PC-3 (cell line): ENCODE measurements around the gene ATG2A. TPM values are rescaled to one million over a fixed set of nuclear protein-coding genes. Genes with fewer than 3 reads are reported as not detected.
A peak's percentile ranks its signal among the peaks of the same experiment; 100 is the strongest.

Experiments
- ATAC-seq: fragments of 200-7000 bp; cut with Tn5 transposase; 2 replicates; pipeline ENCODE4 v1.9.1; 2020; ENCODE audit warnings: mild to moderate bottlenecking, moderate library complexity
- BruUV-seq: library from RNA; stranded (reverse); fragments of 400-500 nt; replicated peaks from 2 replicates; lab custom pipeline; 2021; lab: Mats Ljungman, UMichigan
- CTCF ChIA-PET: fragments of 300-600 bp; sonication (Branson Sonifier 250); formaldehyde crosslinking; loops from one replicate; lab custom pipeline; 2022; ENCODE audit warnings: antibody characterized with exemption; lab: Charles Lee
- POLR2A ChIA-PET: fragments of 300-600 bp; sonication (Branson Sonifier 250); formaldehyde crosslinking; loops from one replicate; lab custom pipeline; 2022; ENCODE audit warnings: antibody characterized with exemption; ENCODE audit not compliant: unreplicated experiment; lab: Charles Lee
- DNase-seq: peaks from one replicate; pipeline ENCODE4 v3.0.0-alpha.2; 2015
- H2AFZ ChIP-seq: fragments of 300-600 bp; sonication (generic); 2 replicates; pipeline ENCODE4 v1.6.0; 2016; ENCODE audit warnings: antibody characterized with exemption, low read length
- H3F3A ChIP-seq: fragments of 300-600 bp; sonication (generic); one replicate; pipeline ENCODE4 v1.6.0; 2017; ENCODE audit warnings: antibody characterized with exemption, low read length, control low read depth, mild to moderate bottlenecking; ENCODE audit not compliant: unreplicated experiment
- H3K27ac ChIP-seq: fragments of 300-600 bp; sonication (generic); 2 replicates; pipeline ENCODE4 v1.5.1; 2016; ENCODE audit warnings: mild to moderate bottlenecking, low read length
- H3K27me3 ChIP-seq: fragments of 300-600 bp; sonication (generic); 2 replicates; pipeline ENCODE4 v1.6.1; 2016; ENCODE audit warnings: low read length, mixed read lengths
- H3K36me3 ChIP-seq: fragments of 300-600 bp; sonication (generic); 2 replicates; pipeline ENCODE4 v1.6.1; 2016; ENCODE audit warnings: low read depth, mixed run types, low read length, mixed read lengths
- H3K4me1 ChIP-seq: fragments of 300-600 bp; sonication (generic); 2 replicates; pipeline ENCODE4 v1.5.1; 2016; ENCODE audit warnings: low read length; ENCODE audit not compliant: insufficient read depth
- H3K4me2 ChIP-seq: fragments of 300-600 bp; sonication (generic); 2 replicates; pipeline ENCODE4 v1.6.0; 2016; ENCODE audit warnings: low read length
- H3K4me3 ChIP-seq: fragments of 300-600 bp; sonication (generic); 2 replicates; pipeline ENCODE4 v1.5.1; 2016; ENCODE audit warnings: mild to moderate bottlenecking, low read length, mixed read lengths
- H3K79me2 ChIP-seq: fragments of 300-600 bp; sonication (generic); 2 replicates; pipeline ENCODE4 v1.6.1; 2017; ENCODE audit warnings: low read length, mixed read lengths
- H3K9ac ChIP-seq: fragments of 300-600 bp; sonication (generic); 2 replicates; pipeline ENCODE4 v1.6.0; 2016; ENCODE audit warnings: mild to moderate bottlenecking, low read length
- H3K9me2 ChIP-seq: fragments of 300-600 bp; sonication (generic); replicated peaks from 2 replicates; pipeline ENCODE4 v1.6.1; 2016; ENCODE audit warnings: mixed run types, low read length, mixed read lengths
- H3K9me3 ChIP-seq: fragments of 300-600 bp; sonication (generic); 2 replicates; pipeline ENCODE4 v1.6.1; 2016; ENCODE audit warnings: low read length, mixed read lengths
- H4K20me1 ChIP-seq: fragments of 300-600 bp; sonication (generic); 2 replicates; pipeline ENCODE4 v1.6.1; 2016; ENCODE audit warnings: low read length, mixed read lengths
- EZH2 ChIP-seq: fragments of 300-600 bp; sonication (generic); IDR thresholded peaks from one replicate; pipeline ENCODE4 v1.6.1; 2017; ENCODE audit warnings: antibody characterized with exemption, mild to moderate bottlenecking, low read length; ENCODE audit not compliant: unreplicated experiment
- EZH2phosphoT487 ChIP-seq: fragments of 300-600 bp; sonication (generic); IDR thresholded peaks from 2 replicates; pipeline ENCODE4 v1.6.1; 2018; ENCODE audit warnings: mild to moderate bottlenecking, antibody characterized with exemption, low read length, borderline replicate concordance
- intact Hi-C: fragments of 100-400 bp; cut with micrococcal nuclease; formaldehyde crosslinking; loops from 2 replicates; pipeline ENCODE4 v1.9.0; 2023
- total RNA-seq: library from RNA; depleted of rRNA; stranded (reverse); fragments of >200 nt; gene quantifications from 2 replicates; pipeline ENCODE4 v1.2.3, GENCODE V29; 2014
- TF ChIP-seq, protein P1 (sequence below): fragments of 300-600 bp; sonication (generic); conservative IDR thresholded peaks from 2 replicates; pipeline ENCODE4 v1.5.1; 2017; ENCODE audit warnings: antibody characterized with exemption, low read depth, mild to moderate bottlenecking, low read length

ATG2A gene
- total RNA-seq, 1 experiment from 2014 or later, result 45.6 TPM

DNA sequence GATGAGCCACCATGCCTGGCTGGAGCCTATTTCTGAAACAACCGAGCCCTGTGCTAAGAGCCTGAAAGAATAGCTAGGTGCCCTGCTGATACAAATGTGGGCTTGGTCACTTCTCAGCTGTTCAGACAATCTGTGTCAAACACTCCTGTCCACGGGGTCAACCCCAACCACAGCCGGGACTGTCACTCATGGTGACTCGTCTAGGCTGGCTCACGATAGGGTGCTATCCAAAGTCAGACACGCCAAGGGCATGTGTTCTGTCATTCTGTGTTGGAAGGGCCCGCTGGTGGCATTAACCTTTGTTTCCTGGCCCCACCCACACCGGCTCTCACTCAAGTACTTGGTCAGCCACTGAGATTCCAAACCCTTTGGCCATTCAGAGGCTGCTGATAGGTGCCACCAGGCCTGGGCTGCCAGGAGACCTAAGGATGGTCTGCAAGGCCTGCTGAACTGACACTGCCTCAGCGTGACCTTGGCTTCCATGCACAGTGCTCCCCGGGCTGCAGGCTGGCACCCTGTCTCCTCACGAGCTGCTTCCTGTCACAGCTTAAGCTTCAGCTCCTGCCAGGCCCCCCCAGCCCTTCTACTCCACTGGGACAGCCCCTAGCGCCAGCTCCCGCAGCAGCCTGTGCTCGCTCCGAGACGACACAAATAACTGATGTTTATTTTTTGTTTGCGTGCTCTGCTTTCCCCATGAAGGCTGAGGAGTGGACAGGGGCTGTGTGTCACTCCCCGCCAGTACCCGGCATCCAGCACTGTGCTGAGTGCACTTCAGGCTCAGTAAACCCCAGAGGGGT lies 58.3 kb downstream of the ATG2A start:
- ChIA-PET CTCF (interaction anchor here (0.7 to 1.0 kb wide), 2 partner anchors 10 to 29 kb away, joined by 3 to 4 read pairs; no protein-coding TSS in a partner anchor), POLR2A (interaction anchor here (1.1 kb wide), 1 partner anchor 11 kb away, joined by 3 read pairs; no protein-coding TSS in a partner anchor)
- no TSS peak for BruUV-seq
- no peak for ATAC-seq
- Histone ChIP-seq H3K9me3 (no peaks in the 10 kb centered on the region), H3K4me1 (peaks cover 63% of the 10 kb centered on the region), H3F3A (peaks cover 4% of the 10 kb centered on the region), H3K27ac (peak overlapping the region; percentile 8; the same call in 1 of the 2 replicates), H3K9me2 (no peaks in the 10 kb centered on the region), H3K36me3 (peaks cover 47% of the 10 kb centered on the region), H3K9ac (no peak overlapping the region), H3K79me2 (peaks cover 79% of the 10 kb centered on the region), H3K4me3 (no peak overlapping the region), H3K4me2 (no peak overlapping the region), H4K20me1 (peaks cover 8% of the 10 kb centered on the region; the same call in 1 of the 2 replicates), H2AFZ (no peak overlapping the region), H3K27me3 (no peaks in the 10 kb centered on the region)
- TF ChIP-seq EZH2, result no peak
- TF ChIP-seq EZH2phosphoT487, result no peak
- TF ChIP-seq, protein P1, sequence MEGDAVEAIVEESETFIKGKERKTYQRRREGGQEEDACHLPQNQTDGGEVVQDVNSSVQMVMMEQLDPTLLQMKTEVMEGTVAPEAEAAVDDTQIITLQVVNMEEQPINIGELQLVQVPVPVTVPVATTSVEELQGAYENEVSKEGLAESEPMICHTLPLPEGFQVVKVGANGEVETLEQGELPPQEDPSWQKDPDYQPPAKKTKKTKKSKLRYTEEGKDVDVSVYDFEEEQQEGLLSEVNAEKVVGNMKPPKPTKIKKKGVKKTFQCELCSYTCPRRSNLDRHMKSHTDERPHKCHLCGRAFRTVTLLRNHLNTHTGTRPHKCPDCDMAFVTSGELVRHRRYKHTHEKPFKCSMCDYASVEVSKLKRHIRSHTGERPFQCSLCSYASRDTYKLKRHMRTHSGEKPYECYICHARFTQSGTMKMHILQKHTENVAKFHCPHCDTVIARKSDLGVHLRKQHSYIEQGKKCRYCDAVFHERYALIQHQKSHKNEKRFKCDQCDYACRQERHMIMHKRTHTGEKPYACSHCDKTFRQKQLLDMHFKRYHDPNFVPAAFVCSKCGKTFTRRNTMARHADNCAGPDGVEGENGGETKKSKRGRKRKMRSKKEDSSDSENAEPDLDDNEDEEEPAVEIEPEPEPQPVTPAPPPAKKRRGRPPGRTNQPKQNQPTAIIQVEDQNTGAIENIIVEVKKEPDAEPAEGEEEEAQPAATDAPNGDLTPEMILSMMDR, result no peak
- intact Hi-C loops, result no loop called here
- DNase-seq, result peak; percentile 50

DNA sequence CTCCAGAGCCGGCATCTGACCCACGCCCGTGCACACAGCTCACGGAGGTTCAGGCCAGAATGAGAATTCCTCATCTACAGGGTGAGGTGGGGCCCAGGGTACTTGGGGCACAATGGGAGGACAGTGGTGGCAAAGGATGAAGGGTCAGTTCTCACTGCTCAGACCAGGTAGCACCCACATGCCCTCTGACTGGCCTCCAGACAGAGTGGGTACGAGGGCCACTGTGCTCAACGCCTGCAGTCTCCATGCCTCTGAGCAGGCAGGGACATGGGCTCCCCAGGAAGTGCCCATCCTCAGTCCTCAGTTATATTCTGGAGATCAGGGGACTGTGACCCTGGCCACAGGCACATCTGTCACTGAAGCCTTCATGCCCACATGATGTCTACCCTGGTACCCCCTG lies 59.5 kb downstream of the ATG2A start:
- no peaks in the 10 kb centered on the region for H4K20me1 ChIP-seq
- intact Hi-C loops, result no loop called here
- H3K27ac ChIP-seq, result peak overlapping the region; percentile 96
- no peak overlapping the region for H3K9ac ChIP-seq
- ChIA-PET POLR2A (interaction anchor here (1.0 kb wide), 1 partner anchor 11 kb away, joined by 12 read pairs; no protein-coding TSS in a partner anchor), CTCF (interaction anchor here (0.8 kb wide), 1 partner anchor 20 kb away, joined by 4 read pairs; no protein-coding TSS in a partner anchor)
- no peak overlapping the region for H3K4me3 ChIP-seq
- peaks cover 67% of the 10 kb centered on the region for H3K4me1 ChIP-seq
- TF ChIP-seq, protein P1, result no peak
- TF ChIP-seq EZH2 (no peak), EZH2phosphoT487 (no peak)
- peaks cover 4% of the 10 kb centered on the region for H3F3A ChIP-seq
- H3K27me3 ChIP-seq, result no peaks in the 10 kb centered on the region
- H3K4me2 ChIP-seq, result no peak overlapping the region
- H3K9me3 ChIP-seq, result no peaks in the 10 kb centered on the region
- no TSS peak for BruUV-seq
- H3K79me2 ChIP-seq, result peaks cover 78% of the 10 kb centered on the region
- H2AFZ ChIP-seq, result no peak overlapping the region
- no peaks in the 10 kb centered on the region for H3K9me2 ChIP-seq
- peaks cover 58% of the 10 kb centered on the region for H3K36me3 ChIP-seq
- no peak for ATAC-seq
- DNase-seq, result no peak
